Measurements from ENCODE around the gene LYPLA2.

- TF ChIP-seq CTCF (IDR thresholded peaks at IDR 0.05; ENCODE audit: low read depth, low read length, poor library complexity, severe bottlenecking) (no peak), EZH2phosphoT487 (IDR thresholded peaks at IDR 0.05; ENCODE audit: borderline replicate concordance, low read length) (no peak)
Observed at GRCh38 chr1:23816906-23817305, 26.0 kb downstream of the LYPLA2 start.

All from DOHH2 (cell line).